ENCODE measurements around the gene TMC3. TPM values are rescaled to one million over a fixed set of nuclear protein-coding genes. Genes with fewer than 3 reads are reported as not detected.

TMC3 gene
- total and polyA plus RNA-seq, 7 donors: not detected

DNA sequence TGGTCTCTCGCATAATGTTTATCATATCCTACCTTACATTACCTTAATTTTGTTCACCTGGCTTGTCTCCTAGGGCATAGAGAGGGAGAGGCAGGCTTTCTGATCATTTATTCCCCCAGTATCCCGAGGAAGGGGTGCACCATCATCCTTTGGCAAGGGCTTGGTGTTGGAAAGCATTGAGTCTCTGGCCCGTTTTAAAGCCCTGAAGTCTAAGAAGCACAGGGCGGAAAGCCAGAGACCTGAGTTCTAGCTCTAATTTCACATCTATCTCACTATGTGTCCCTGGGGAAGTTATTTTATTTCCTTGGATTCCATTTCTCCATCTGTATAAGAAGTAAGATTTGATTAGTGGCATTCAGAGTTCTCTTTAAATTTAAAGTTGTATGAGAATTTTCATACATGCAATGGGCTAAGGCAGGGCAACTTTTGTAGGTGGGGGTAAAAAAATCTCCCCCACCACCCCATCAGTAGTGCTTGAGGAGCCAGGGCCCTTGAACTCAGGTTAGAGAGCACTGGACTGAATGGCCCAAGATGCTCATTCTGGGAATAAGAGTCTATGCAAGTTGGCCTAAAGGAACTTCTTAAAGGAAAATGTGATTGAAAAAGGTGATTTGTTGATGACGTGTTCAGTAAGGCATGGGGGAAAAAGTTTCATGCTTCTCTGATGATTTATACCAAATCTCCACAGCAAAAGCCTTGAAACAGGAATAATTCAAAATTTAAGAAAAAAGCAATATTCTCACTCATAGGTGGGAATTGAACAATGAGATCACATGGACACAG is 10.1 kb downstream of the TMC3 start:
- Histone ChIP-seq H3K9me3 (no peaks in the 10 kb centered on the region), H3K27me3 (ENCODE audit: insufficient read depth in 3 of 3, low read length in 2 of 3) (peaks cover 0 to 5% (median 0%) of the 10 kb centered on the region in 3 donors), H3K36me3 (ENCODE audit: insufficient read depth in 1 of 2, low read depth in 1 of 2) (no peaks in the 10 kb centered on the region), H3K4me3 (no peak overlapping the region), H3K4me1 (no peaks in the 10 kb centered on the region), H3K27ac (no peak overlapping the region)
- DNase-seq (no peak), ATAC-seq (no peak)
- TF ChIP-seq, protein P1, sequence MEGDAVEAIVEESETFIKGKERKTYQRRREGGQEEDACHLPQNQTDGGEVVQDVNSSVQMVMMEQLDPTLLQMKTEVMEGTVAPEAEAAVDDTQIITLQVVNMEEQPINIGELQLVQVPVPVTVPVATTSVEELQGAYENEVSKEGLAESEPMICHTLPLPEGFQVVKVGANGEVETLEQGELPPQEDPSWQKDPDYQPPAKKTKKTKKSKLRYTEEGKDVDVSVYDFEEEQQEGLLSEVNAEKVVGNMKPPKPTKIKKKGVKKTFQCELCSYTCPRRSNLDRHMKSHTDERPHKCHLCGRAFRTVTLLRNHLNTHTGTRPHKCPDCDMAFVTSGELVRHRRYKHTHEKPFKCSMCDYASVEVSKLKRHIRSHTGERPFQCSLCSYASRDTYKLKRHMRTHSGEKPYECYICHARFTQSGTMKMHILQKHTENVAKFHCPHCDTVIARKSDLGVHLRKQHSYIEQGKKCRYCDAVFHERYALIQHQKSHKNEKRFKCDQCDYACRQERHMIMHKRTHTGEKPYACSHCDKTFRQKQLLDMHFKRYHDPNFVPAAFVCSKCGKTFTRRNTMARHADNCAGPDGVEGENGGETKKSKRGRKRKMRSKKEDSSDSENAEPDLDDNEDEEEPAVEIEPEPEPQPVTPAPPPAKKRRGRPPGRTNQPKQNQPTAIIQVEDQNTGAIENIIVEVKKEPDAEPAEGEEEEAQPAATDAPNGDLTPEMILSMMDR (IDR thresholded peaks at IDR 0.05): no peak
- intact Hi-C loops (cut with DNase I): no loop called here
- 58 to 72% (median 60%) methylated on average over 5 of the region's 5 CpGs for WGBS, 3 donors

DNA sequence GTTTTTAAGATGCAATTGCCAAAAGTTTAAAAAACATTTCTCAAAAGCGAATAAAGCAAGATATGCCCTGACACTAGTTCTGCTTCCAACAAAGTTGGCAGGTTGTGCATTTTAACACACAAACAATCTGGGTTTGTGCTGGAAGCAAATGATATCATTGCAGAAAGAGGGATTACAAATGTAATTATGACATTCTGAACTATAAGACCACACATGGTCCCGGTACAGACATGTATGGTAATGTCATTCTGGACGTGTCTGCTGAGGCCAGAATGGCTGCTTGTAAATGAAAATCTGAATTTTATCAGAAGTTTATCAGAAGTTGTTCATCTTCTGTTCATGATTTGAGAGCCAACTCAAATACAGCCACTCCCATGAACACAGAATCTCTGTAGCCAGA is 10.7 kb downstream of the TMC3 start:
- Histone ChIP-seq H3K27me3 (ENCODE audit: insufficient read depth in 3 of 3, low read length in 2 of 3) (peaks cover 0 to 5% (median 0%) of the 10 kb centered on the region in 3 donors), H3K27ac (no peak overlapping the region), H3K4me3 (no peak overlapping the region), H3K4me1 (no peaks in the 10 kb centered on the region), H3K36me3 (ENCODE audit: insufficient read depth in 1 of 2, low read depth in 1 of 2) (no peaks in the 10 kb centered on the region), H3K9me3 (no peaks in the 10 kb centered on the region)
- WGBS, 3 donors: 70 to 77% (median 74%) methylated on average over 3 of the region's 3 CpGs
- TF ChIP-seq, protein P1 (IDR thresholded peaks at IDR 0.05): no peak
- intact Hi-C loops (cut with DNase I): no loop called here
- DNase-seq: no peak
- no peak for ATAC-seq

DNA sequence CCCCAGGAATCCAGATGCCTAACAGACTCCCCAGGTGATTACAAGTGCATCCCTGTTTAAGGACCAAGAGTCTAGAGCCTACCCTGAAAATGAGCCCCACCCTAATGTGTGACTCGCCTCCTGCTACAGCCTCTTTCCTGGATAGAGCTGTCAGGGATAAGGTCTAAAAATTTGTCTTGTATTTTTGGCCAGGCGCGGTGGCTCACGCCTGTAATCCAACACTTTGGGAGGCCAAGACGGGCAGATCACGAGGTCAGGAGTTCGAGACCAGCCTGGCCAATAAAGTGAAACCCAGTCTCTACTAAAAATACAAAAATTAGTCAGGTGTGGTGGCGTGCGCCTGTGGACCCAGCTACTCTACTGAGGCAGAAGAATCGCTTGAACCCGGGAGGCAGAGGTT is 11.2 kb downstream of the TMC3 start:
- WGBS, 3 donors: 80 to 90% (median 85%) methylated on average over 11 of the region's 11 CpGs
- H3K27me3 ChIP-seq (ENCODE audit: insufficient read depth in 3 of 3, low read length in 2 of 3): peaks cover 0 to 5% (median 0%) of the 10 kb centered on the region in 3 donors
- no peaks in the 10 kb centered on the region for H3K36me3 ChIP-seq (ENCODE audit: insufficient read depth in 1 of 2, low read depth in 1 of 2)
- ATAC-seq: no peak
- TF ChIP-seq, protein P1 (IDR thresholded peaks at IDR 0.05): no peak
- no peak overlapping the region for H3K27ac ChIP-seq
- H3K4me1 ChIP-seq: no peaks in the 10 kb centered on the region
- no peaks in the 10 kb centered on the region for H3K9me3 ChIP-seq
- intact Hi-C loops (cut with DNase I): no loop called here
- DNase-seq: no peak
- H3K4me3 ChIP-seq: no peak overlapping the region

DNA sequence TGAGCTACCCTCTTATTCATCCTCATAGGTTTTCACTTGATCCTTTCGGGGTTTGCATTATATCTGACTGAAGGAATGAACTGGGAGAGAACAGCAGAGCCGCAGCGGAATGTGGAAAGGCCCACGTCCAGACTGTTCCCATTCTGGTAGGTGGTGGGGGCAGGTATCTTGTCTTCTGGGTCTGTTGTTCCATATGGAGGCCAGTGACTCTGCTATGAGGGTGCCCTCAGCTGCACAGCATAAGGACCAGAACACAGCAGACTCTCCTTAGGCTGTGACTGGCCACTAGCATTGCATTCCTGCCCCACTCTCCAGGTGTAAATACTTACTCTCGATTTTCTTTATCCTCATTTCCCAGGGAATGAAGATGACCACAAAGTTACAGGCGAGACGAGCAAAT is 12.1 kb downstream of the TMC3 start:
- intact Hi-C loops (cut with DNase I): no loop called here
- no peak for DNase-seq
- no peak overlapping the region for H3K27ac ChIP-seq
- no peak overlapping the region for H3K4me3 ChIP-seq
- no peaks in the 10 kb centered on the region for H3K9me3 ChIP-seq
- H3K4me1 ChIP-seq: no peaks in the 10 kb centered on the region
- no peak for ATAC-seq
- TF ChIP-seq, protein P1 (IDR thresholded peaks at IDR 0.05): no peak
- H3K27me3 ChIP-seq (ENCODE audit: insufficient read depth in 3 of 3, low read length in 2 of 3): peaks cover 0 to 5% (median 0%) of the 10 kb centered on the region in 3 donors
- WGBS, 3 donors: 92 to 94% (median 93%) methylated on average over 7 of the region's 7 CpGs
- H3K36me3 ChIP-seq (ENCODE audit: insufficient read depth in 1 of 2, low read depth in 1 of 2): no peaks in the 10 kb centered on the region

DNA sequence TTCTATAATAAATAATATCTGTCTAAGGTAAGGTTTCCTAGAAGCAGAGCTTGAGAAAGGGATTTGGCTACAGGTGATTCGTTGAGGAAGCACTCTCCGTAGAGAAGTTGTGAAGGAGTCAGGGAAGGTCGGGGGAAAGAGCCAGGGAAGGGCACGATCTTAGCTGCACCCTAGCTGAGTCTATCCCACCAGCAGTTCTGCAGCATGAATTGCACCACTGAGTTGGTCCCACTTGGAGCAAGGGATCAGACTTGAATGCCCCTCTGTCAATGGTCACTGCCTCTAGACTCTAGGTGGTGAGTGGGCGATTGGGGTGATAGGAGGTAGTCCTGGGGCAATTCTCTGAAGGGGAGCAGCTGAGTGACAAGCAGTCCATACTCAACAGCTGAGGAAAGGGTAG is 13.5 kb downstream of the TMC3 start:
- 85 to 87% (median 86%) methylated on average over 5 of the region's 5 CpGs for WGBS, 3 donors
- H3K36me3 ChIP-seq (ENCODE audit: insufficient read depth in 1 of 2, low read depth in 1 of 2): no peaks in the 10 kb centered on the region

More for the DNA sequence above, 13.5 kb downstream of the TMC3 start:
- no peak overlapping the region for H3K27ac ChIP-seq
- TF ChIP-seq, protein P1 (IDR thresholded peaks at IDR 0.05): no peak
- no peaks in the 10 kb centered on the region for H3K4me1 ChIP-seq
- no peak overlapping the region for H3K4me3 ChIP-seq
- no peak for DNase-seq
- no peak for ATAC-seq
- peaks cover 0 to 5% (median 0%) of the 10 kb centered on the region in 3 donors for H3K27me3 ChIP-seq (ENCODE audit: insufficient read depth in 3 of 3, low read length in 2 of 3)
- intact Hi-C loops (cut with DNase I): no loop called here
- no peaks in the 10 kb centered on the region for H3K9me3 ChIP-seq
